NOMO-1 (cell line): ENCODE data around the gene PAEP.
"Not testable (repeated sequence)": the region's sequence is repeated elsewhere in the genome, so short reads cannot be mapped to it uniquely, and the experiment has no call there.

Experiments
- DNase-seq, 2 experiments: peaks; one replicate each; lab custom pipeline; 2025; ENCODE audit not compliant: unreplicated experiment in 2 of 2; lab: John Stamatoyannopoulos, UW

PAEP gene

DNA sequence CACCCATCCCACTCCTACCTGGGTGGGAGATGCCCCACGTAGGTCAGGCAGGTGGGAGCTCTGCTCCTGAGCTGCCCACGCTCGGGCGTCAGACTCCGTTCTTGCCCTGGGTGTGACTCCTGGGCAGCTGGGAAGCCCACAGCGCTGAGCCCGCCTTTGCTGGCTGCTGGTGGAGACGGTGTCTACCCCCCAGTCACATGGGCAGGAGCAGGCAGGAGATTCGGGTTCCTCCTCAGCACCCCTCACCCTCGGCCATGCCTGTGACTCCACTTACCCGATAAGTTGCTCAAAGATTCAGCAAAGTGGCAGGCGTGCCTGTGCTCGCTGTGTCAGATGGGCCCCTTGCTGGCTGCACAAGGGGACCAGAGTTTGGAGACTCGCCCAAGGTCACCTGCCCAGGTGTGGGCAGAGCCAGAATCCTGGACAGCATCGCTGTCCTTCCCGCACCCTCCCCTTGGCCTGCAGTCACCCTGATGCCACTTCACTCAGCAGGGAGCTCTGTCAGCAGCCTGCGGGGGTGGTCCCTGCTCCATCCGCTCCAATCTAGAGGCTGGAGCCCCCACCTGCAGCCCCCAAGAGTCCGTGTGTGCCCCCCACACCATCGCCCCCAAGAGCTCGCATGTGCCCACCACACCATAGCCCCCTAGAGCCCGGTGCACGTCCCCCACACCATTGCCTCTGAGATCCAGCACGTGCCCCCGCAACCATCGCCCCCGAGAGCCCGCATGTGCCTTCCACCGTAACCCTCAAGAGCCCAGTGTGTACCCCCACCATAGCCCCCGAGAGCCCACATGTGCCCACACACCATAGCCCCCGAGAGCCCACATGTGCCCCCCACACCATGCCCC, 36.1 kb upstream of the PAEP start:
- DNase-seq = no peak

DNA sequence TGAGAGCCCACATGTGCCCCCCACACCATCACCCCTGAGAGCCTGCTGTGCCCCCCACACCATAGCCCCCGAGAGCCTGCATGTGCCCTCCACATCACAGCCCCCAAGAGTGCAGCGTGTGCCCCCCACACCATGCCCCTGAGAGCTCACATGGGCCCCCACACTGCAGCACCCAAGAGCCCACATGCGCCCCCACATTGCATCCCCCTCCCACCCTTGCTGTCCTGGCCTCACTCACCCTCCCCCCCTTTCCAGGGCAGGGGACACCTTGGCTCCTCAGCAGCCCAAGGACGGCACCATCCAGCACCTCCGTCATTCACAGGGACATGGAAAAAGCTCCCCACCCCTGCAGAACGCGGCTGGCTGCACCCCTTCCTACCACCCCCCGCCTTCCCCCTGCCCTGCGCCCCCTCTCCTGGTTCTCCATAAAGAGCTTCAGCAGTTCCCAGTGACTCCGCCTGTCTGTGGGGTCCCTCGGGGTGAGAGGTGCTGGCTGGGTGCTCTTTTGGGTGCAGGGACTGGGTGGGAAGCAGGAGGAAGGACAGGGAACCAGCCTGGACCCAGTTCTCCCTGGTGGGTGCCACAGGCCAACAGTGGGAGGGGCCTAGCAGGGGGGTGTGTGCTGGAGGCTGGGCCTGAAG, 35.3 kb upstream of the PAEP start:
- DNase-seq = no peak

- DNase-seq = no peak
Measured at GRCh38 chr9:135526730-135527571, 34.6 kb upstream of the PAEP start.

DNA sequence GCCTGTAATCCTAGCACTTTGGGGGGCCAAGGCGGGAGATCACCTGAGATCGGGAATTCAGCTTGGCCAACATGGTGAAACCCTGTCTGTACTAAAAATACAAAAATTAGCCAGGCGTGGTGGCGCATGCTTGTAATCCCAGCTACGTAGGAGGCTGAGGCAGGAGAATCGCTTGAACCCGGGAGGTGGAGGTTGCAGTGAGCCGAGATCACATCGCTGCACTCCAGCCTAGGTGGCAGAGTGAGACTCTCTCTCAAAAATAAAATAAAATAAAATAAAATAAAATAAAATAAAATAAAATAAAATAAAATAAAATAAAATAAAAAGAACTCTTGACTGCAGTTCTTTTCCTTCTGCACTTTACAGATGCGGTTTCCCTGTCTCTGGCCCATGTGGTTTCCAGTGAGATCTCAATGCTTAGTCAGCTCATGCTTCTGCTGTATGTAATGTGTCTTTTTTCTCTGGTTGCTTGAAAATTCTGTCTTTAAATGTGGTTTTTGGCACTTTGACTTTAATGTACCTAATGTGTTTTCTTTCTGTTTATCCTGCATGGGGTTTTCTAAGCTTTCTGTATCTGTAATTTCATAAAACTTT, 32.6 kb upstream of the PAEP start:
- DNase-seq = not testable (repeated sequence)

DNA sequence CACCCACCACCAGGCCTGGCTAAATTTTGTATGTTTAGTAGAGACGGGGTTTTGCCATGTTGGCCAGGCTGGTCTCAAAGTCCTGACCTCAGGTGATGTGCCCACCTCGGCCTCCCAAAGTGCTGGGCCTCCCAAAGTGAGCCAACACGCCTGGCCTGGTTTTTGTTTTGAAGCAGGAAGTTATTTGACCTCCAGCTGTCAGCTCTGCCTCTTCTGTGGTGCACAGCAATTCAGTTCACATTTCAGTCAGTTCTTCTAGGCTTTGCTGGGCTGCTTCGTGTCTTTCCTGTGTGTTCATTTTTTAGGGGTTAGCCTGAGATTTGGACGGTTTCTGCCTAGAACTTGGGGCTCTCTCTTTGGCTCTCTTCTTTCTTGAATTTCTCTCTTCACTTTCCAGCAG, 31.4 kb upstream of the PAEP start:
- DNase-seq = no peak

- DNase-seq = no peak
Measured at GRCh38 chr9:135531096-135531495, 30.5 kb upstream of the PAEP start.

DNA sequence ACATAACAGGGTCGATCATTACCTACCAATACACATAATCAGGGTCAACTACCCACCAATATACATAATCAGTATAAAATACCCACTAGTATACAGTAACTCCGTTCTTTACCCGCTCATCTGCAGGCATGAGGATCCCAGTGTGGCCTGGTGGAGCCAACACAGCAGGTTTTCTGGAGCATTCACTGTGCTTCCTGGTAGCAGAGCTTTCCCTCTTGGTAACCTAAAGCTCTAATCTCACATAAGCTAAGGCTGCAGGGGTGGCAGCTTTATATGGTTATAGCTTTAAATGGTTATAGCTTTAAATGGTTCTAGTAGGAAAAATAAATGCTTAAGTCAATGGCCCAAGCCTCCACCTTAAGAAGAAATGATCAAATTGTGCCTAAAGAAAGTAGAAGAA, 28.4 kb upstream of the PAEP start:
- DNase-seq = no peak

DNA sequence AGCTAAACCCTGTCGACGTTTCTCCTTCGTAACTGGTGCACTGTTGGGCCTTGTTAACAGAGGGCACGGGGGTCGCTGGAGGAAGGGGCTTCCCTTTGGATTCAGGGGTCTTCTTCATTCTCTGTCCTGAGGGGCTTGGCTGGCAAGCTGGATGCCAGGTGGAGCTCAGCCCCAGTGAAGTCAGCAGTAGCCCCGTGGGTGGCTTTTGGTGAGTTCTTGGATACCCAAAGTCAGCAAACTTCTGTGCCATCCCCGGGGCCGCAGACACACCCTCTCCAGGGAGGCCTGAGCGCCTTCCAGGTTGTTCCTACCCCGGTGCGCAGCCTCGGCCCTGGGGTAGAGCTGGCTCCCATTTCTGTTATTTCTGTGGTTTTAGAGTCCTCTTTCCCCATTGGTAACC, 27.9 kb upstream of the PAEP start:
- DNase-seq = no peak

DNA sequence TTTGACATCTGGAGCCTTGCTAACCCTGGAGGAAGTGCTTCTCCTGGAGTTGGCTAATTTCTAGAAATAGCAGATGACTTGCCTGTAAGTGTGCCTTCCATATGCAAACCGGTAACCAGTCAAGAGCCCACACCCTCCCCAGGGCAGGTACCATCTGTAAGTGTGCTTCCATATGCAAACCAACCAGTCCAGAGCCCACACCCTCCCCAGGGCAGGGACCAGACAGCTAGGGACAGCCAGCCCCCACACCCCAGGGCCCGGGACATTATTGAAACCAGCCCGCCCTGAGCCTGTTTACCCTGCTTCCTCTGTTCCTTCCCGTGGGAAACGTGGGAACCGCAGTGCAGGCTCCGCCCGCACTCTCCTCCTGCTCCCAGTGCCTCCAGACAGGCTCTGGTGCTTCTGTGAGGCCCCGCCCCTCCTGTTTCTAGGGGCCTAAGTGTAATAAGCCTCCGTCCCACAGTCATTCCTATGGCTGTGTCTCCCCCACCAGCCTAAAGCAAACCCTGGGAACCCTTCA, 27.3 kb upstream of the PAEP start:
- not testable (repeated sequence) for DNase-seq

GRCh38 chr9:135534826-135535225, 26.7 kb upstream of the PAEP start:
- DNase-seq = not testable (repeated sequence)

DNA sequence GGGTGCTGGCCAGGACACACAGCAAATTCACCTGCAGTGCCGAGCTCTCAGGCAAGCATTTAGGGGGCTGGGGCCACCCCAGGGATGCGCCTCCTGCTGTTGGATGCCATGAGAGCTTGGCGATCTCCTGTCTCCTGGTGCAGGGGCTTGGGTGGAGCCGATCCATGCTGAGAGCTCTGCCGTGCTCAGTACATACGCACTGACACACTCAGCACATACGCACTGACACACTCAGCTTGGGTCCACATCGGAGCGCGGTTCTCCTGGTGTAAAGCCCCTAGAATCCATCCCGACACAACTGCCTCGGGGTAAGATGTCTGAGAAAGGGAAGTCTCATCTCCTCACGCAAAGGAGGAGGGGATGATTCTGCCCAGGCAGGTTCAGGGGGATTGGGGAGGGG, 25.9 kb upstream of the PAEP start:
- not testable (repeated sequence) for DNase-seq

- DNase-seq = no peak
Measured at GRCh38 chr9:135536216-135536615, 25.3 kb upstream of the PAEP start.

GRCh38 chr9:135543262-135543894, 18.2 kb upstream of the PAEP start:
- DNase-seq = not testable (repeated sequence)

GRCh38 chr9:135544981-135545635, 16.4 kb upstream of the PAEP start:
- DNase-seq = no peak

GRCh38 chr9:135545646-135546176, 15.8 kb upstream of the PAEP start, which contains the start of gene OBP2A:
Gene OBP2A (plus strand): TSS chr9:135546126. CDS start chr9:135546181, 55 bp downstream.
- DNase-seq = not testable (repeated sequence)

- not testable (repeated sequence) for DNase-seq
Measured at GRCh38 chr9:135546792-135547617, 14.6 kb upstream of the PAEP start.

DNA sequence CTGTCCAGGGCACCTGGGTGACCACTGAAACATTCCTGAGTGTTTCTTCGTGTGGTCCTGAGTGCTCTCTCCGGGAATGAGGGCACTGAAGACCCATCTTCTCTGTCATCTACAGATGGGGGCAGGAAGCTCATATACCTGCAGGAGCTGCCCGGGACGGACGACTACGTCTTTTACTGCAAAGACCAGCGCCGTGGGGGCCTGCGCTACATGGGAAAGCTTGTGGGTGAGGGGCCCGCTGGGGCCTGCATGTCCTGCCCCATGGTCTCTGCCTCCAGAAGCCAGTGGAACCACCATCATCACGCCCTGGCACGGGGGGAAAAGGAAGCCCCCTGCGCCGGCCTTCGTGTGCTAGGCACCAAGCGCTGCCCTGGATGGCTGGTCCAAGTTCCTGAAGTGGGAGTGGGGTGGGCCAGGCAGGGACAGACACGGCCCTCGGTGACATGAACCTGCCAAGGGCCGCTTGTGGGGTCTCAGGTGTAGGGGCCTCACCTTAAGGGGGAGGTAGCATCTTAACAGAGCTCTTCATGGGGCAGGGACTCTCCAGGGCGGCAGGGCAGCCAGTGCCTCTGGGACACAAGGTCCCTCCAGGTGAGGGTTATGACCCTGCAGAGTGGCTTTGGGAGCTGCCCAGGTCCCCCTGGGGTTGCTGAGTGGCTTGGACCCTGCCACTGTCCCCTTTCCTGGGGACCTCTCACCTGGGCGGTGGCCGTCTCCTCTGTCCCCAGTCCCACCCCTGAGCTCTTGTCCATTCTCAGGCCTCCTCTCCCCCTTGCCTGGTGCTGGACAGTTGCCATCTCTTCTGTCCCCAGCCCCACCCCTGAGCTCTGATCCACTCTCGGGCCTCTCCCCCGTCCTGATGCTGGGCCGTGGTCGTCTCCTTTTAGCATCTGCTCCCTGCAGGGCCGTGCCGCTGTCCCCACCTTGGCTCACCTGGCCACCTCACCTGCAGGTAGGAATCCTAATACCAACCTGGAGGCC, 13.5 kb upstream of the PAEP start:
- no peak for DNase-seq
